Lower lobe of right lung (tissue), 2 donors: Measurements from ENCODE around the gene PPP3CA. TPM values are rescaled to one million over a fixed set of nuclear protein-coding genes. Genes with fewer than 3 reads are reported as not detected.
"Not testable (repeated sequence)": the region's sequence is repeated elsewhere in the genome, so short reads cannot be mapped to it uniquely, and the experiment has no call there.

Experiments
- ATAC-seq, 2 donors: fragments of 200-7000 bp; cut with Tn5 transposase; one replicate each; pipeline ENCODE4 v1.9.1; 2020 to 2022; ENCODE audit warnings: mild to moderate bottlenecking in 2 of 2, moderate library complexity in 2 of 2
- DNase-seq: peaks from one replicate; pipeline ENCODE4 v3.0.0-alpha.2; 2020
- H3K27ac ChIP-seq: fragments of 200-600 bp; one replicate; pipeline ENCODE4 v1.8.0; 2022
- H3K27me3 ChIP-seq: fragments of 200-600 bp; one replicate; pipeline ENCODE4 v1.8.0; 2022; ENCODE audit warnings: low read depth
- H3K36me3 ChIP-seq: fragments of 200-600 bp; one replicate; pipeline ENCODE4 v1.8.0; 2022; ENCODE audit warnings: mild to moderate bottlenecking
- H3K4me1 ChIP-seq: fragments of 200-600 bp; one replicate; pipeline ENCODE4 v1.8.0; 2022
- H3K4me3 ChIP-seq: fragments of 200-600 bp; one replicate; pipeline ENCODE4 v1.8.0; 2022; ENCODE audit warnings: mild to moderate bottlenecking
- H3K9me3 ChIP-seq: fragments of 200-600 bp; one replicate; pipeline ENCODE4 v1.8.0; 2022
- intact Hi-C: fragments of 100-400 bp; cut with DNase I; formaldehyde crosslinking; loops from one replicate; pipeline ENCODE4 v1.11.0; 2022
- total RNA-seq: library from RNA; stranded (reverse); fragmentation: NEBNext Ultra II Directional; extraction: Animal tissue kit (Norgen Biotek cat#: 25700); gene quantifications from one replicate; pipeline ENCODE4 v1.2.1, GENCODE V29; 2021
- TF ChIP-seq, protein P1 (sequence below): fragments of 200-600 bp; IDR thresholded peaks from one replicate; pipeline ENCODE4 v1.8.0; 2022; ENCODE audit warnings: antibody characterized with exemption, mild to moderate bottlenecking
- donor health status: DM: no; HTN: yes; CAD: no; lungs with severe emphysema.

PPP3CA gene
- total RNA-seq, 1 donor from 2014 or later = 50.2 TPM

DNA sequence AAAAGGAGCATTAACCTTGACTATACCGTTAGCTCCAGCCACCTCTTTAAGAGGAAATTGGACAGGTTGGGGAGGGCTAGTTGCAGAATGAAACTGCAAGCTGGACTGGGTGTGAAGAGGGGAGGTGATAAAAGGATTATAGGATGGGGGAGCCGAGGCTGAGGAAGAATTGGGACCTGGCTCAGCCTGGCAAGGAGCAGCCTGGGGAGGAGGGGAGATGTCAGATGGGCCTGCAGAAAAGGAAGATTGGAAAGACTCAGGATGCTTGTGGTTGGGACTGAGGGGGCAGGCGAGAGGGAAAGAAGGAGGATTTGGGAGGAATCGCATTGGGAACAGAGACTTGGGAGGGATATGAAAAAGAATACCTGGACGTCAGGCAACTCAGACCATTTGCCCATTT, 351.7 kb downstream of the PPP3CA start:
- no peaks in the 10 kb centered on the region for H3K27me3 ChIP-seq
- no peaks in the 10 kb centered on the region for H3K4me1 ChIP-seq
- intact Hi-C loops = no loop called here
- H3K27ac ChIP-seq = no peak overlapping the region
- no peak overlapping the region for H3K4me3 ChIP-seq
- TF ChIP-seq, protein P1, sequence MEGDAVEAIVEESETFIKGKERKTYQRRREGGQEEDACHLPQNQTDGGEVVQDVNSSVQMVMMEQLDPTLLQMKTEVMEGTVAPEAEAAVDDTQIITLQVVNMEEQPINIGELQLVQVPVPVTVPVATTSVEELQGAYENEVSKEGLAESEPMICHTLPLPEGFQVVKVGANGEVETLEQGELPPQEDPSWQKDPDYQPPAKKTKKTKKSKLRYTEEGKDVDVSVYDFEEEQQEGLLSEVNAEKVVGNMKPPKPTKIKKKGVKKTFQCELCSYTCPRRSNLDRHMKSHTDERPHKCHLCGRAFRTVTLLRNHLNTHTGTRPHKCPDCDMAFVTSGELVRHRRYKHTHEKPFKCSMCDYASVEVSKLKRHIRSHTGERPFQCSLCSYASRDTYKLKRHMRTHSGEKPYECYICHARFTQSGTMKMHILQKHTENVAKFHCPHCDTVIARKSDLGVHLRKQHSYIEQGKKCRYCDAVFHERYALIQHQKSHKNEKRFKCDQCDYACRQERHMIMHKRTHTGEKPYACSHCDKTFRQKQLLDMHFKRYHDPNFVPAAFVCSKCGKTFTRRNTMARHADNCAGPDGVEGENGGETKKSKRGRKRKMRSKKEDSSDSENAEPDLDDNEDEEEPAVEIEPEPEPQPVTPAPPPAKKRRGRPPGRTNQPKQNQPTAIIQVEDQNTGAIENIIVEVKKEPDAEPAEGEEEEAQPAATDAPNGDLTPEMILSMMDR = no peak
- H3K9me3 ChIP-seq = no peaks in the 10 kb centered on the region
- no peak for DNase-seq
- no peaks in the 10 kb centered on the region for H3K36me3 ChIP-seq
- ATAC-seq = no peak

DNA sequence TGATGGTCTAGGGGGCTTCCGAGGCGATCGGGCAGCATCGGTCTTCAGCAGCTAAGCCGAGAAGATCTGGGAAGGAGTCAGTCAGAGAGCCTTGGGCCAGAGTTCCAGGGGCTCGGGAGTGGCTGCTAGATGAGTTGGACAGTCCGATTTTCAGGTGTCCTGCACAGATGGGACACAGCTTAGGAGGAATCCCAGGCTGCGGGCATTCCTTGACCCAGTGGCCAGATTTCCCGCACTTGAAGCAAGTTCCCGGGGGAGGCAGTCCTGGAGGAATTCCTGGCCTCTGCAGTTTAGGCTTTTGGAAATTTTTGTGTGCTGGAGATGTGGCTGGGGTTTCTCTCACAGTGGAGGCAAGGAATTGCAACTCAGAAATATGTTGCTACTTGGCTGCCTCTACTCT, 352.3 kb downstream of the PPP3CA start:
- H3K36me3 ChIP-seq, ATAC-seq, H3K27ac ChIP-seq, intact Hi-C loops, H3K4me1 ChIP-seq, H3K4me3 ChIP-seq, H3K27me3 ChIP-seq, DNase-seq, H3K9me3 ChIP-seq: not testable (repeated sequence)

DNA sequence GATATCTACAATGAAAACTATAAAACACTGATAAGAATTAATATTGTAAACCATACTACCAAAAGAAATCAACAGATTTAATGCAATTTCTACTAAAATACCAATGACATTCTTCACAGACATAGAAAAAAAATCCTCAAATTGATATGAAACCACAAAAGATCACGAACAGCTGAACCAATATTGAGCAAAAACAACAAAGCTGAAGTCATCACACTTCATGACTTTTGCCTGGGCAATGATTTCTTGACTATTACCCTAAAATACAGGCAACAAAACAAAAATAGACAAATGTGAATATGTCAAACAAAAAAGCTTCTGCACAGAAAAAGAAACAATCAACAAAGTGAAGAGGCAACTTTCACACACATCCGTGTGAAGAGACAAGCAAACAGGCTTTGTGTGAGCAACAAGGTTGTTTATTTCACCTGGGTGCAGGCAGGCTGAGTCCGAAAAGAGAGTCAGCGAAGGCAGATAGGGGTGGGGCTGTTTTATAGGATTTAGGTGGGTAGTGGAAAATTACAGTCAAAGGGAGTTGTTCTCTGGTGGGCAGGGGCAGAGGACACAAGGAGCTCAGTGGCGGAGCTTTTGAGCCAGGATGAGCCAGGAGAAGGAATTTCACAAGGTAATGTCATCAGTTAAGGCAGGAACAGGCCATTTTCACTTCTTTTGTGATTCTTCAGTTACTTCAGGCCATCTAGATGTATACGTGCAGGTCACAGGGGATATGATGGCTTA, 355.8 kb downstream of the PPP3CA start:
- H3K36me3 ChIP-seq, intact Hi-C loops, H3K9me3 ChIP-seq, H3K27me3 ChIP-seq, H3K4me3 ChIP-seq, ATAC-seq, H3K27ac ChIP-seq, DNase-seq, H3K4me1 ChIP-seq: not testable (repeated sequence)

DNA sequence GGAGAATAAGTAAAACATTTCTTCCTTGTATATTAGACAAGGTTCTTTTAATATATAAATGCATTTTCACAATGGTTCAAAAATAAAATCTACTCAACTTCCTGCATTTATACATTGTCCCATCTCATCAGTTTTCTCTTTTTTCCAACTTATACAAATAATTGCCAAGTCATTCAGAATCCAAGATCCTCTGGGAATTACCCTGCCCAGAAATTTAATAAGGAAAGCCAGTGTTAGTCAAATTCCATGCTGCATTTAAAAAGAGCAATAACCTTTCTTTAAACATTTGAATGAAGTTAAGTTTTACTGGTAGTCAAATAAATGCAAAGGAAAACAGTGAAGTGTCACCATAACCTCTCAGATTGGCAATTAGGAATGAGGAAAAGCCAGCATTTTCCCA, 357.9 kb downstream of the PPP3CA start:
- ATAC-seq = no peak
- H3K36me3 ChIP-seq = no peaks in the 10 kb centered on the region
- H3K27ac ChIP-seq = no peak overlapping the region
- no peak for DNase-seq
- intact Hi-C loops = no loop called here
- H3K4me3 ChIP-seq = no peak overlapping the region
- no peaks in the 10 kb centered on the region for H3K27me3 ChIP-seq
- no peaks in the 10 kb centered on the region for H3K9me3 ChIP-seq
- TF ChIP-seq, protein P1 = no peak
- H3K4me1 ChIP-seq = no peaks in the 10 kb centered on the region

DNA sequence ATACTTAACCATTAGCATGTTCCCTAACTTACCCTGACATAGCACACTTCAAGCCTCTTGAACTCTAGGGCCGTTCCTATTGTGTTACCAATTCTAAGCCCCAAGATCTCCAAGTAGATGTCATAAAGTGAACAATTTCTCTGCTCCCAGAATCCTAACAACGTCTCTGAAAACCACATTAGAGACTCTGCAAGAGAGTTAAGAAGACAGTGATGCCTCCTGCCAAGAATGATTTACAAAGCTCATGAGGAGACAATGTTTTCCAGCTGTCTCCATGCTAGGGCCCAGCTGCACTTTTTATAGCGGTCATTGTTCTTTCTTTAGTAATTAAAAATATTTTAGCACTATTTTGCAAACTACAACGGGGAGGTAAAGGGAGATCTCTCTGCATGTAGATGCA, 358.4 kb downstream of the PPP3CA start:
- no peaks in the 10 kb centered on the region for H3K9me3 ChIP-seq
- intact Hi-C loops = no loop called here
- TF ChIP-seq, protein P1 = no peak

GRCh38 chr4:100986360-100986868, 360.9 kb downstream of the PPP3CA start:
- peak; percentile 45 for DNase-seq
- TF ChIP-seq, protein P1 = no peak
- peak; percentile 53 to 73 for ATAC-seq
- intact Hi-C loops = no loop called here
- no peaks in the 10 kb centered on the region for H3K4me1 ChIP-seq
- no peak overlapping the region for H3K4me3 ChIP-seq
- H3K27ac ChIP-seq = no peak overlapping the region
- no peaks in the 10 kb centered on the region for H3K9me3 ChIP-seq
- H3K36me3 ChIP-seq = no peaks in the 10 kb centered on the region
- H3K27me3 ChIP-seq = no peaks in the 10 kb centered on the region

More for the DNA sequence above, 358.4 kb downstream of the PPP3CA start:
- no peaks in the 10 kb centered on the region for H3K27me3 ChIP-seq
- H3K36me3 ChIP-seq = no peaks in the 10 kb centered on the region
- DNase-seq = no peak
- H3K27ac ChIP-seq = no peak overlapping the region
- no peak overlapping the region for H3K4me3 ChIP-seq
- ATAC-seq = no peak
- no peaks in the 10 kb centered on the region for H3K4me1 ChIP-seq
